ENCODE results near the gene TAF1A.

TAF1A gene

GRCh38 chr1:222525951-222526350 is 63.8 kb downstream of the TAF1A start:
- no peak for DNase-seq
- peaks cover 6% of the 10 kb centered on the region for H3K9me3 Mint-ChIP-seq
- H3K4me1 Mint-ChIP-seq = peaks cover 42% of the 10 kb centered on the region
- peaks cover 4% of the 10 kb centered on the region for H3K36me3 Mint-ChIP-seq (ENCODE audit: low read depth)
- H3K27me3 Mint-ChIP-seq (ENCODE audit: low read depth, poor library complexity) = peaks cover 3% of the 10 kb centered on the region
- TF ChIP-seq CTCF (IDR thresholded peaks at IDR 0.05) = no peak
- H3K4me3 Mint-ChIP-seq = no peak overlapping the region
- no peak overlapping the region for H3K27ac Mint-ChIP-seq

DNA sequence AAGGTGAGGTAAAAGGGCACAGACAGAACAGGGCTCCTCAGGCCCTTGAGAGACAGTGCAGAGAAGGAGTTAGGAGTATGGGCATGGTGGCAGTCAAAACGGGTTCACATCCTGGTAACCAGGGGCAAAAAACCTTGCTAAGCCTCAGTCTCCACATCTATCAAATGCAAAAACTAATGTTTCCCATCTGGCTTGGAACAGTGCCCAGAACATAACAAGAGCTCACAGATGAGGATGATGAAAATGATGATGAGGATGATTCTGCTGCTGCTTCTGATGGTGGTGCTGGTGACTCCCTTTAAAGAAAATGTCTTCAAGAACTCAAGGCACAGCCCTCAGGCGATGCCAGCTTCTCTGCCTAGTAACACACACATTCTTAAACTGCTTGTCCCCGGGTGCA is 65.9 kb downstream of the TAF1A start:
- Mint-ChIP-seq H3K27ac (no peak overlapping the region), H3K4me3 (no peak overlapping the region), H3K9me3 (peaks cover 6% of the 10 kb centered on the region), H3K27me3 (ENCODE audit: low read depth, poor library complexity) (peaks cover 3% of the 10 kb centered on the region), H3K36me3 (ENCODE audit: low read depth) (peaks cover 4% of the 10 kb centered on the region), H3K4me1 (peaks cover 28% of the 10 kb centered on the region)
- no peak for DNase-seq
- TF ChIP-seq CTCF (IDR thresholded peaks at IDR 0.05) = no peak

DNA sequence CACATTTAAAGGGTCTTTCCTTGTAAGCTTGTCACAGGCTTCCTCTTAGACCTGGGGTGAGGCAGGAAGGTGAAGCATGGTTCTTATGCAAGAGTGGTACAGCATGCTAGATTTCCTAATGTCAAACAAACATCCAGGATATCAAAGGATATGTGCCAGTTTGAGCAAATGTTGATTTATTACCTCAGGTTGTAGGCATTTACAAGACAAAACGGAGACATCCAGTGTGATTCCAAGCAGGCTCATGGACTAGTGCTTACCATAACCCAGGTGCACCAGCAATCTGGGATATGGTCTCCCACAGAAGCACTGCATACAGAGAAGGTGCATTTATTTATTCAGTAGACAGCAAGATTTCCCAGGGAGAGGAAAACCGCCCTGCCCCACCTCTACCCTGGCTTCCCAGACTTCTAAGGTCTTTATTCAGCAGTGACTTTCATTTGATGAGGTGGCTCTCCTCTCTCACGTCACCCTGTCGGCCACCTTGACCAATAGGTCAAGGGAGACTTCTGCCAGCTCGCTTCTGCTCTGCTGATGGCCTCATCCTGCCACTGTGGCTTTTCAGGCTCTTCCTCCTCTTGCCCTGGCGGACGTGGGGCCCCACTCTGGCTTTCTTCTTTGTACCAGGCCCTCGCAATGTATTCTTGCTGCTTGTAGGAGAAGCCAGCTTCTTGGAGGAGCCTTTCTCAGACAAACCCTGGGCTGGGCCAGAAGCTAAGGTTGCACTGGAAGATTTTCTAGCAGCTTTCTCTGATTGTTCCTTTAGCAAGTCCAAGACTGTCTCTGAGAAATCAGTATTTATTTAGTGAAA is 67.4 kb downstream of the TAF1A start:
- no peak for DNase-seq

DNA sequence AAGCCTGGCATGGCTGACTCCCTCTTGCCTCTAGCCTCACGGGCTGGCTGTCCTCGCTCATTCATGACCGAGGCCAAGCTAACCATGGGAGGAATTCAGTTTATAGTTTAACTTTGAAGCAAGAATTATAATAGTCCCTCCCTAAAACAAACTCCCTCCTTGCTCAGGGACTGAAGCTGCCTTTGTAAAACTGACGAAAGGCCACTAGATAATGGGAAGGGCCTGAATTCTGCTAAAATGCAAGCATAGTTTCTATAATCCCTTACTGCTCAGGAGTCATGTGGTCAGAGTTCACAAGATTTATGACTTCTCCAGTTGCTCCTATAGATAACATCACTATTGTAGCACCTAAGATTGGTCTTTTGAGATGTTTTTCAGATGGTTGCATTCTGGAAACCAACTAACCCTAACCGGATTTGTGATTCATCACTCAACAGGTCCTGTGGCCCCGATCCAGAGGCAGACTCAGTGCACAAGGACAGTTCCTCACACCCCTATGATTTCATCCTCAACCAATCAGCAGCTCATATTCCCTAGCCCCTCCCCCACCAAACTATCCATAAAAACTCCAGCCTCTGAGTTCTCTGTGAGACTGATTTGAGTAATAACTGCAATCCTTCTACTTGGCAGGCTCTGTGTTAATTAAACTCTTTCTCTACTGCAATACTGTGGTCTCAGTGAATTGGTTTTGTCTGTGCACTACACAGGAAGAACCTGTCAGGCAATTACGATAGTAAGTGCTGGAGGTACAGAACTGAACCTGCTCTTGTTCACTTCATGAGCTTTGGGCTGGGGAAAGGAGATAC is 68.2 kb downstream of the TAF1A start:
- Mint-ChIP-seq H3K4me1 (peaks cover 28% of the 10 kb centered on the region), H3K27ac (peak overlapping the region; percentile 83), H3K27me3 (ENCODE audit: low read depth, poor library complexity) (peaks cover 3% of the 10 kb centered on the region), H3K36me3 (ENCODE audit: low read depth) (peaks cover 4% of the 10 kb centered on the region), H3K4me3 (no peak overlapping the region), H3K9me3 (peaks cover 6% of the 10 kb centered on the region)
- TF ChIP-seq CTCF (IDR thresholded peaks at IDR 0.05) = no peak
- DNase-seq = no peak

More for the DNA sequence above, 67.4 kb downstream of the TAF1A start:
- peaks cover 28% of the 10 kb centered on the region for H3K4me1 Mint-ChIP-seq
- TF ChIP-seq CTCF (IDR thresholded peaks at IDR 0.05) = no peak
- peak overlapping the region; percentile 83 for H3K27ac Mint-ChIP-seq
- peaks cover 3% of the 10 kb centered on the region for H3K27me3 Mint-ChIP-seq (ENCODE audit: low read depth, poor library complexity)
- no peak overlapping the region for H3K4me3 Mint-ChIP-seq
- H3K9me3 Mint-ChIP-seq = peaks cover 6% of the 10 kb centered on the region
- H3K36me3 Mint-ChIP-seq (ENCODE audit: low read depth) = peaks cover 4% of the 10 kb centered on the region

Data from nephron progenitor cell (in vitro differentiated cells).